DND-41 (cell line): ENCODE results near the gene NLGN4X.

ENCODE experiments used
- EZH2 ChIP-seq: IDR thresholded peaks from 3 replicates; pipeline ENCODE4 v1.6.1; 2012; ENCODE audit warnings: borderline replicate concordance, low read depth, mild to moderate bottlenecking, moderate library complexity, low read length, inconsistent platforms; ENCODE audit not compliant: severe bottlenecking
- TF ChIP-seq, protein P1 (sequence below): IDR thresholded peaks from 2 replicates; pipeline ENCODE4 v1.5.1; 2012; ENCODE audit warnings: borderline replicate concordance, low read length, moderate library complexity, mild to moderate bottlenecking; ENCODE audit not compliant: poor library complexity, severe bottlenecking; ENCODE audit errors: extremely low read depth

DNA sequence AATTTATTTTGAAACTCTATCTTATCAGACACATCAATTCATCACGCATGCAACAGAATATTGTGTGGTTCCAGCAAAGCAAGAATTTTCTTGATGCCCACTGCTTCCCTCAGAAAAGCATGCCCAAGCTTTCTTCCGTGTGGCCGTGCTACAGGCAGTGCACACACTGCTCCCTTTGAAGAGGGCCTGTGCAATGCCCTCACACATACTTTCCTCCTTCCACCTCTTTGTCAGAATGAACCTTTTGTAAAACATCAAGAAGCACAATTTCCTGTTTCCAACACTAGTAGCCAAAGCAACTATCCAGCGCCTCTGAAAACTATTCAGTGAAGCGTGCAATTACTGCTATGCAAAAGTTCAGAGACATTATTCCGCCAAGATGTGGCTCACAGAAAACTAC lies 201.7 kb downstream of the NLGN4X start:
- TF ChIP-seq, protein P1, sequence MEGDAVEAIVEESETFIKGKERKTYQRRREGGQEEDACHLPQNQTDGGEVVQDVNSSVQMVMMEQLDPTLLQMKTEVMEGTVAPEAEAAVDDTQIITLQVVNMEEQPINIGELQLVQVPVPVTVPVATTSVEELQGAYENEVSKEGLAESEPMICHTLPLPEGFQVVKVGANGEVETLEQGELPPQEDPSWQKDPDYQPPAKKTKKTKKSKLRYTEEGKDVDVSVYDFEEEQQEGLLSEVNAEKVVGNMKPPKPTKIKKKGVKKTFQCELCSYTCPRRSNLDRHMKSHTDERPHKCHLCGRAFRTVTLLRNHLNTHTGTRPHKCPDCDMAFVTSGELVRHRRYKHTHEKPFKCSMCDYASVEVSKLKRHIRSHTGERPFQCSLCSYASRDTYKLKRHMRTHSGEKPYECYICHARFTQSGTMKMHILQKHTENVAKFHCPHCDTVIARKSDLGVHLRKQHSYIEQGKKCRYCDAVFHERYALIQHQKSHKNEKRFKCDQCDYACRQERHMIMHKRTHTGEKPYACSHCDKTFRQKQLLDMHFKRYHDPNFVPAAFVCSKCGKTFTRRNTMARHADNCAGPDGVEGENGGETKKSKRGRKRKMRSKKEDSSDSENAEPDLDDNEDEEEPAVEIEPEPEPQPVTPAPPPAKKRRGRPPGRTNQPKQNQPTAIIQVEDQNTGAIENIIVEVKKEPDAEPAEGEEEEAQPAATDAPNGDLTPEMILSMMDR: no peak
- no peak for TF ChIP-seq EZH2
